ENCODE measurements around the gene SH2B3.

SH2B3 gene

DNA sequence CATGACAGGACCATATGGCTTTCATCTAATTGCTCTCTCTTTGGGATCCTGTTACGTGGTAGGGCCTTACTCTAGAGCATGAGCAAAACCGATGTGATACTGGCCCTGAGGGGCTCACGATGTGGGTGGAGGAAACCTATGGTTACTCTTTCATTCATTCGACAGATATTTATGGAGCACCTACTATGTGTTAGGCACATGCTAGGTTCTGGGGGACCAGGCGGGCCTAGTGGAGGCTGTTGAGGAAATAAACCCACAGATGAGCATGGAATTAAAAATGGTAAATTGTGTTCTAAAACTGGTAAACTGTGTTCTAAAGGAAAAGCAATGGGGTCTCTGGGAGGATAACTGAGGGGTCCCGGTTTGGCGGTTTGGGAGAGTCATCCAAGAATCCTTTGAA is 14.8 kb downstream of the SH2B3 start:
- DNase-seq (ENCODE audit: low spot score) = no peak
- TF ChIP-seq, protein P1, sequence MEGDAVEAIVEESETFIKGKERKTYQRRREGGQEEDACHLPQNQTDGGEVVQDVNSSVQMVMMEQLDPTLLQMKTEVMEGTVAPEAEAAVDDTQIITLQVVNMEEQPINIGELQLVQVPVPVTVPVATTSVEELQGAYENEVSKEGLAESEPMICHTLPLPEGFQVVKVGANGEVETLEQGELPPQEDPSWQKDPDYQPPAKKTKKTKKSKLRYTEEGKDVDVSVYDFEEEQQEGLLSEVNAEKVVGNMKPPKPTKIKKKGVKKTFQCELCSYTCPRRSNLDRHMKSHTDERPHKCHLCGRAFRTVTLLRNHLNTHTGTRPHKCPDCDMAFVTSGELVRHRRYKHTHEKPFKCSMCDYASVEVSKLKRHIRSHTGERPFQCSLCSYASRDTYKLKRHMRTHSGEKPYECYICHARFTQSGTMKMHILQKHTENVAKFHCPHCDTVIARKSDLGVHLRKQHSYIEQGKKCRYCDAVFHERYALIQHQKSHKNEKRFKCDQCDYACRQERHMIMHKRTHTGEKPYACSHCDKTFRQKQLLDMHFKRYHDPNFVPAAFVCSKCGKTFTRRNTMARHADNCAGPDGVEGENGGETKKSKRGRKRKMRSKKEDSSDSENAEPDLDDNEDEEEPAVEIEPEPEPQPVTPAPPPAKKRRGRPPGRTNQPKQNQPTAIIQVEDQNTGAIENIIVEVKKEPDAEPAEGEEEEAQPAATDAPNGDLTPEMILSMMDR (IDR thresholded peaks at IDR 0.05; ENCODE audit: borderline replicate concordance, control extremely low read depth, extremely low read depth, insufficient read depth, missing control alignments) = no peak
- in situ Hi-C loops (cut with MboI; ENCODE audit: low sequenced_read_pairs, unreplicated experiment) = no loop called here

DNA sequence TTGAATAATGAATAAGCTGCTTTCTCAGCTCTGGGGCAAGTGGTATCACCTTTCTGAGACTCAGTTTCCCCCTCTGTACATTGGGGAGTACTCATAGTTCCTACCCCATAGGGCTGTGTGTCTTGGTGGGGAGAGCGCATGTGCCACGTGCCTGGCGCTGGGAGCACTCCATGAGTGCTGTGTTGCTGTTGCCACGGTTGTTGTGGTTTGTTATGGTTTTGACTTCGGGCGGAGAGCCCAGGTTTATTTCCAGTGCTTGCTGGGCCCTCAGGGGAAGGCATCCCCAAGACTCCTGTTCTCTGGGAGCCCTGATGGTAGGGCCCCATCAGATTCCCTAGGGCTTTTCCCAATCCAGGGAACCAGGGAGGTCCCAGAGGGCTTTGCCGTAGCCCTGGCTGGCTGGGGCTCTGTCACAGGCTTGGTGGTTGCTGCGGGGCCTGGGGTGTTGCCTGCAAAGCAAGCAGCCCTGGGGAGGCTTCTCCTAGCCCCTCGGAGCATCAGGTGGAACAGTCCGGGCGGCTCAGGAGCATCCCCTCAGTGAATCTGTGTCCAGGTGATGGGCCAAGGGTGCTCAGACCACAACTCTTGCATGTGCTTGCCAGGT is 18.6 kb downstream of the SH2B3 start:
- in situ Hi-C loops (cut with MboI; ENCODE audit: low sequenced_read_pairs, unreplicated experiment) = no loop called here
- TF ChIP-seq, protein P1 (IDR thresholded peaks at IDR 0.05; ENCODE audit: borderline replicate concordance, control extremely low read depth, extremely low read depth, insufficient read depth, missing control alignments) = no peak
- no peak for DNase-seq (ENCODE audit: low spot score)

DNA sequence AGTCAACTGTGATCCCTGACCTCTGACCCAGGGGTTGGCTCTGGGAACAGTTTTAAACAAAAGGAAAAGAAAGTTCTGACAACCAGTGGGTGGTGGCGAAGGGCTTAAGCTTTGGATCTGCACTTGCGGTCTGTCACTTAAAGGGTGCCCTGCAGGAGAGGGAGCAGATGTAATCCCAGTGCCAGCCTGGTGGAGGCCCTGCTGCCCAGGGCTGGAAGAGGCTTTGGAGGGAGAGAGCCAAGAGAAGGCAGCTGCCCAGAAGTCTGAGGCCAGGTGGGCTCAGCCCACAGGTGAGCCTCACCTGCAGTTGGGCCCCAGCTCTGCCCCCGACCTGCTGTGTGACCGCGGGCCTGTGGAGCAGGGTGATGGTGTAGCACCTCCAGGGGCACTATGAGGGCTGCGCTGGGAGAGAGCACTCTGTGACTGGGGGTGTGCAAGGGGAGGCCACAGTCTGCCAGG is 19.1 kb downstream of the SH2B3 start:
- no peak for DNase-seq (ENCODE audit: low spot score)
- TF ChIP-seq, protein P1 (IDR thresholded peaks at IDR 0.05; ENCODE audit: borderline replicate concordance, control extremely low read depth, extremely low read depth, insufficient read depth, missing control alignments) = no peak
- in situ Hi-C loops (cut with MboI; ENCODE audit: low sequenced_read_pairs, unreplicated experiment) = no loop called here

DNA sequence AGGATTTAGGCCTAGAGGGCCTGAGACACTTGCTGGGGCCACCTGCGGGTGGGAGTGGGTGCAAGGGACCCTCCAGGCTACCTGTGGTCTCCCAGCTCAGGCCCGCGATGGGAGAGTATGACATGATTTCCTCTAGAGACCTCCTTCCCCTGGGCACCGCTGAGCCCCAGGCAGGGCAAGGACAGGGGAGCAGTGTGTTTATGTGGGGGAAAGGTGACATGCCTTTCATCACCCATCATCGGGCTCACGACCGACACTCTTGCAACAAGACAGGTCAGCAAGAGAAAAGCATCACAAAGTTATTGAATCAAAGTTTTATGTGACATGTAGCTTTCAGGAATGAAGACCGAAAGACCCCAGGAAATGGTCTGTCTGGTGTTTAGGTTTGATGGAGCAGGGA is 19.9 kb downstream of the SH2B3 start:
- TF ChIP-seq, protein P1 (IDR thresholded peaks at IDR 0.05; ENCODE audit: borderline replicate concordance, control extremely low read depth, extremely low read depth, insufficient read depth, missing control alignments) = no peak
- no peak for DNase-seq (ENCODE audit: low spot score)
- in situ Hi-C loops (cut with MboI; ENCODE audit: low sequenced_read_pairs, unreplicated experiment) = no loop called here

DNA sequence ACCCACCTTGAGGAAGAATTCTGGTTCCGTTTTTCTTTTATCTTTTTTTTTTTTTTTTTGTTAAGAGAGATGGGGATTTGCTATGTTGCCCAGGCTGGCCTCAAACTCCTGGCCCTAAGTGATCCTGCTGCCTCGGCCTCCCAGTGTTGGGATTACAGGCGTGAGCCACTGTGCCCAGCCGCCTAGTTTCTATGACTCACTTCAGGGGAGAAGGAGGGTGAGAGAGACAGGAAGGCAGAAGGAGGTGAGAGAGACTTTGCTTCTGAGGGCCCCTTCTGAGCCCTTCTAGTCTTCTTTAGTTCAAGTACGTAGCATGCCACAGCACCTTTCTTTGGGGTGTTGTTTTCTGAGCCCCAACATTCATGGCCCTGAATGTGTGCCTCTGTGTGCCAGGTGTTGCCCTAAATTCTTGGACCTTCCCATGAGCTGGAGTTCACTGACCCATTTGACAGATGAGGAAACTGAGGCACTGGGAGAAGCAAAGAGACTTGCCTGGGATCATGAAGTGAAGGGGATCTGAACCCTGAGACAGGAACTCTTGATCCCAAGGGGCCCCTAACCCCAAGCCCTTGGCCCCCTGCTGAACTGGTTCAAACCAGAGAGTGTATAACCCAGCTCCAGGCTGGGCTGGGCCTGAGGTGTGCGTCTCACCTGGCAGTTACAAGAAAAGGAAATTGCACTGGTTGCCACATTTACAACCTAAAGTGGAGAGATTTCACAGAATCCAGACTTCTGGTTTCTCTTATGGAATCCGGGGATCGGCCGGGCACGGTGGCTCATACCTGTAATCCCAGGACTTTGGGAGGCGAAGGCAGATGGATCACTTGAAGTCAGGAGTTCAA is 20.8 kb downstream of the SH2B3 start:
- in situ Hi-C loops (cut with MboI; ENCODE audit: low sequenced_read_pairs, unreplicated experiment) = no loop called here
- TF ChIP-seq, protein P1 (IDR thresholded peaks at IDR 0.05; ENCODE audit: borderline replicate concordance, control extremely low read depth, extremely low read depth, insufficient read depth, missing control alignments) = no peak
- DNase-seq (ENCODE audit: low spot score) = no peak

DNA sequence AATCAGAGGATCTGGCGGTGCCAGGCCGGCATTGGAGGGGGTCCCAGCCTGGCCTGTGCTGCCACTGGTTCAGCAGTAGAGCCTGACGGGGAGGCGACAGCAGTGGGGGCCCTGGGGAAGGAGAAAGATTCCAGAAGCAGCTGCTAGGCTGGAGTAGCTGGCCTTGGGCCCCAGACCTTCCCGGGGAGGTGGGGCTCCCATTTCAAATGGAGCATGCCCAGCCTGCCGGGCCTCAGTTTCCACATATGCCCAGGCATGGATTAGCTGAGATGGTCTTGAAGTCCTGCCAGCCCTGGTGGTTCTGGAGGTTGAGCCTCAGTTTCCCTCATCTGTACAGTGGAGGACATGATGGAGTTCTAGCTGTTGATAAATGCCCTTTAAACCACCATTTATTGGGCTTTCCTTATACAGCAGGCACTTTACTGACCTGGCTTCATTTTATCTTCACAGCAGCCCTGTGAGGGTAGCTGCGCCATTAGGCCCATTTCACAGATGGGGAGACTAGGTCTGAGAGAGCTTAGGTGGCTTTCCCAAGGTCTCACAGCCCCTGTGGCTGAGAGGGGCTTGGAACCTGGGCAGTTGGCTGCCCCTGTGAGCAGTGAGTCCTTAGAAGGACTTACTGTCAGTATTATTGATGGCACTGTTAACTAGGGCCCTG is 21.8 kb downstream of the SH2B3 start:
- in situ Hi-C loops (cut with MboI; ENCODE audit: low sequenced_read_pairs, unreplicated experiment) = no loop called here
- no peak for DNase-seq (ENCODE audit: low spot score)
- TF ChIP-seq, protein P1 (IDR thresholded peaks at IDR 0.05; ENCODE audit: borderline replicate concordance, control extremely low read depth, extremely low read depth, insufficient read depth, missing control alignments) = no peak
